Measurements from ENCODE around the gene CHN2. TPM values are rescaled to one million over a fixed set of nuclear protein-coding genes. Genes with fewer than 3 reads are reported as not detected.

CHN2 gene
- total RNA-seq, 1 experiment from 2014 or later, result 7.7 TPM

- ChIA-PET CTCF (no interaction called here), POLR2A (ENCODE audit: unreplicated experiment) (no interaction called here)
- DNase-seq, result no peak
- no peak for TF ChIP-seq EZH2 (IDR thresholded peaks at IDR 0.05; ENCODE audit: low read length, unreplicated experiment)
- TF ChIP-seq CTCF (conservative IDR thresholded peaks at IDR 0.05; ENCODE audit: low read depth, low read length), result no peak
- Histone ChIP-seq H3K9me3 (ENCODE audit: low read length) (no peaks in the 10 kb centered on the region), H3K4me1 (ENCODE audit: insufficient read depth, low read length) (no peaks in the 10 kb centered on the region), H3K36me3 (ENCODE audit: low read depth, low read length) (no peaks in the 10 kb centered on the region), H3K27me3 (ENCODE audit: low read length) (no peaks in the 10 kb centered on the region), H3K4me2 (ENCODE audit: low read length) (no peak overlapping the region), H3K79me2 (ENCODE audit: low read length) (no peaks in the 10 kb centered on the region), H3K9ac (ENCODE audit: low read length) (no peak overlapping the region), H2AFZ (ENCODE audit: low read length) (no peak overlapping the region), H3K27ac (ENCODE audit: low read length) (no peak overlapping the region), H3F3A (ENCODE audit: low read length, unreplicated experiment) (no peaks in the 10 kb centered on the region), H4K20me1 (ENCODE audit: low read length) (no peaks in the 10 kb centered on the region), H3K4me3 (ENCODE audit: low read length) (no peak overlapping the region), H3K9me2 (replicated peaks; ENCODE audit: low read length) (no peaks in the 10 kb centered on the region)
- no TSS peak for BruUV-seq (replicated peaks)
- intact Hi-C loops (cut with micrococcal nuclease), result no loop called here
- no peak for ATAC-seq
These were observed 277.0 kb downstream of the CHN2 start for GRCh38 chr7:29471444-29472138.

DNA sequence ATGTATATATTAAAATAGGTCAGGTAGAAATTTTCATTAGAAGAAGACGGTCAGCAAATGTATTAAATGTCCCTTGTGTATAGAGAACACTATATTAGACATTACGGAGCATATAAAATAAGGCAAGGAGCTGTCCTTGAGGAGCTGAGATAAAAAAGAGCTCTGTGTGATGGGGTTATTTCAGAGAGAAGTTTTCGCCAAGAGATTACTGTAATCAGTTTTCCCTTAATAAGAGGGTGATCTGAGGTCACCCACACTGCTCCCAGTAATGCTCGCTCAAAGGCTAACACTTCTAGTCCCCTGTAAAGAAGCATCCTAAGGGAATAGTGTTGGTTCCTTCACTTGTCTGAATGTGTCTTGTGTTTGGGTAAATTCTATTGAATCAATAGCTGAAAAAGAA is 282.3 kb downstream of the CHN2 start:
- no peak overlapping the region for H2AFZ ChIP-seq (ENCODE audit: low read length)
- ChIA-PET CTCF (interaction anchor here (0.6 kb wide), 1 partner anchor 14 kb away, joined by 3 read pairs; no protein-coding TSS in a partner anchor), POLR2A (ENCODE audit: unreplicated experiment) (interaction anchor here (0.6 kb wide), 1 partner anchor 334 kb away, joined by 7 read pairs; no protein-coding TSS in a partner anchor)
- H3K4me2 ChIP-seq (ENCODE audit: low read length), result no peak overlapping the region
- H4K20me1 ChIP-seq (ENCODE audit: low read length), result no peaks in the 10 kb centered on the region
- H3K4me1 ChIP-seq (ENCODE audit: insufficient read depth, low read length), result no peaks in the 10 kb centered on the region
- H3K36me3 ChIP-seq (ENCODE audit: low read depth, low read length), result no peaks in the 10 kb centered on the region
- H3K4me3 ChIP-seq (ENCODE audit: low read length), result no peak overlapping the region
- no peaks in the 10 kb centered on the region for H3K79me2 ChIP-seq (ENCODE audit: low read length)
- H3F3A ChIP-seq (ENCODE audit: low read length, unreplicated experiment), result no peaks in the 10 kb centered on the region
- no peaks in the 10 kb centered on the region for H3K27me3 ChIP-seq (ENCODE audit: low read length)
- intact Hi-C loops (cut with micrococcal nuclease), result no loop called here
- TF ChIP-seq EZH2 (IDR thresholded peaks at IDR 0.05; ENCODE audit: low read length, unreplicated experiment) (no peak), EZH2phosphoT487 (IDR thresholded peaks at IDR 0.05; ENCODE audit: borderline replicate concordance, low read length) (no peak), CTCF (conservative IDR thresholded peaks at IDR 0.05; ENCODE audit: low read depth, low read length) (no peak)
- no peaks in the 10 kb centered on the region for H3K9me3 ChIP-seq (ENCODE audit: low read length)
- ATAC-seq (no peak), DNase-seq (no peak)
- H3K9me2 ChIP-seq (replicated peaks; ENCODE audit: low read length), result no peaks in the 10 kb centered on the region
- H3K9ac ChIP-seq (ENCODE audit: low read length), result no peak overlapping the region
- H3K27ac ChIP-seq (ENCODE audit: low read length), result no peak overlapping the region
- no TSS peak for BruUV-seq (replicated peaks)

DNA sequence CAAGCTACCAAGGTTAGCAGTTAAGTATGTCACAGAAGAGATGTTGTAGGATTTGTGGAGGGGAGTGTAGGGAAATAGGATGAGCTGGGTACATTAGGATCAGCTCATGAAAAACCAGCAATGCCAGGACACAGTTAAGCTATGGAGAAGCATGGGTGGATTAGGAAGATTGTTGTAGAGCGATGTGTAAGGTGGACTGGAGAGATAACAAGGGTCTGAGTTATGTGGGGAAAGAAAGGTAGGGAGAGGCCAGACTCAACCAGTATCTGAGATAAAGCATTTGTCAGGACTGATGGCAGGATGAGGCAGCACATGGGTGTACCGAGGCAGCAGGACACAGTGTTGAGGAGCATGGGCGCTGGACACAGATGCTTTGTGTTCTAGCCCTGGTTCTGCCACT is 283.7 kb downstream of the CHN2 start:
- BruUV-seq (replicated peaks), result no TSS peak
- no peak overlapping the region for H3K27ac ChIP-seq (ENCODE audit: low read length)
- H3K4me1 ChIP-seq (ENCODE audit: insufficient read depth, low read length), result no peaks in the 10 kb centered on the region
- TF ChIP-seq CTCF (conservative IDR thresholded peaks at IDR 0.05; ENCODE audit: low read depth, low read length), result no peak
- TF ChIP-seq EZH2 (IDR thresholded peaks at IDR 0.05; ENCODE audit: low read length, unreplicated experiment), result no peak
- no peak for TF ChIP-seq EZH2phosphoT487 (IDR thresholded peaks at IDR 0.05; ENCODE audit: borderline replicate concordance, low read length)
- CTCF ChIA-PET, result no interaction called here
- ATAC-seq (no peak), DNase-seq (no peak)
- no peaks in the 10 kb centered on the region for H3K9me2 ChIP-seq (replicated peaks; ENCODE audit: low read length)
- no peaks in the 10 kb centered on the region for H4K20me1 ChIP-seq (ENCODE audit: low read length)
- no peaks in the 10 kb centered on the region for H3K36me3 ChIP-seq (ENCODE audit: low read depth, low read length)
- H3K4me3 ChIP-seq (ENCODE audit: low read length), result no peak overlapping the region
- H2AFZ ChIP-seq (ENCODE audit: low read length), result no peak overlapping the region
- intact Hi-C loops (cut with micrococcal nuclease), result no loop called here
- no peaks in the 10 kb centered on the region for H3F3A ChIP-seq (ENCODE audit: low read length, unreplicated experiment)
- no peaks in the 10 kb centered on the region for H3K79me2 ChIP-seq (ENCODE audit: low read length)
- no peak overlapping the region for H3K9ac ChIP-seq (ENCODE audit: low read length)
- POLR2A ChIA-PET (ENCODE audit: unreplicated experiment), result no interaction called here
- H3K4me2 ChIP-seq (ENCODE audit: low read length), result no peak overlapping the region
- H3K9me3 ChIP-seq (ENCODE audit: low read length), result no peaks in the 10 kb centered on the region
- H3K27me3 ChIP-seq (ENCODE audit: low read length), result no peaks in the 10 kb centered on the region
